Measurements from ENCODE around the gene KIF17.

DNA sequence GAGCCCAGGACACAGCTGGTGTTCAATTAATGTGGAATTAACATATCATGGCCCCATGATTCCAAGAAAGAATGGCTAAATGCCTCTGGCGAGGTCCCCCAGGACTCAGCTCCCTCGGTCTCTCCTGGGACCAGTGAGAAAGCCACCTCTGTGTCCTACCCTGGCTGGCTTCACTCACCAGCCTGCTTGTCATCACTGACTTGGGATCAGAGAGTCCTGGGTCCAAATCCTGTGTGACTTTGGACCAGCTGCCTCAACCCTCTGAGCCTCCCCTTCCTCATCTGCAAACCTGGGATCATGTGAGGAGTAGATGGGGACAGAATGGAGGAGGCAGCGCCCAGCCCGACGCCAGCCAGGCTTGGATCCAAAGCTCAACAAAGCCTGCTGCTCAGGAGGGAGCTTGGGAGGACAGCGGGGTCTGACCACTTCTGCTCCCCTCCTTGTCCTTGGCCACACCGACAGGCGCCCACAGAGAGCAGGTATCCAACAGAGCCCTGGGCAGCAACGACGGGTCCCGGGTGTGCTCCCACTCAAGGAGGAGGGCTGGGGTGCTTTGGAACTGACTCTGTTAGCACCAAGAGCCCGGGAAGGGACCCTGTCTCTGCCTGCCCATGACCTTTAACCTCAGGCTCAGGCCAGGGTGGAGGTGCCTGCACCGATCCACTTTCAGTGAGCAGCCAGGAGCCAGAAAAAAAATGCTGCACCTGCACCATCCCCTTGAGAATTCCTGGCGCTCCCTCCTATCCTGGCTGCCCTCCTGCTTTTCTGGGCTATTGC, 11.5 kb upstream of the KIF17 start:
- no peak for TF ChIP-seq EGR1 (IDR thresholded peaks at IDR 0.05; ENCODE audit: borderline replicate concordance, low read depth, low read length)
- TF ChIP-seq, protein P1, sequence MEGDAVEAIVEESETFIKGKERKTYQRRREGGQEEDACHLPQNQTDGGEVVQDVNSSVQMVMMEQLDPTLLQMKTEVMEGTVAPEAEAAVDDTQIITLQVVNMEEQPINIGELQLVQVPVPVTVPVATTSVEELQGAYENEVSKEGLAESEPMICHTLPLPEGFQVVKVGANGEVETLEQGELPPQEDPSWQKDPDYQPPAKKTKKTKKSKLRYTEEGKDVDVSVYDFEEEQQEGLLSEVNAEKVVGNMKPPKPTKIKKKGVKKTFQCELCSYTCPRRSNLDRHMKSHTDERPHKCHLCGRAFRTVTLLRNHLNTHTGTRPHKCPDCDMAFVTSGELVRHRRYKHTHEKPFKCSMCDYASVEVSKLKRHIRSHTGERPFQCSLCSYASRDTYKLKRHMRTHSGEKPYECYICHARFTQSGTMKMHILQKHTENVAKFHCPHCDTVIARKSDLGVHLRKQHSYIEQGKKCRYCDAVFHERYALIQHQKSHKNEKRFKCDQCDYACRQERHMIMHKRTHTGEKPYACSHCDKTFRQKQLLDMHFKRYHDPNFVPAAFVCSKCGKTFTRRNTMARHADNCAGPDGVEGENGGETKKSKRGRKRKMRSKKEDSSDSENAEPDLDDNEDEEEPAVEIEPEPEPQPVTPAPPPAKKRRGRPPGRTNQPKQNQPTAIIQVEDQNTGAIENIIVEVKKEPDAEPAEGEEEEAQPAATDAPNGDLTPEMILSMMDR (IDR thresholded peaks at IDR 0.05; ENCODE audit: control extremely low read depth in 1 of 3, insufficient read depth in 1 of 3, low read depth in 1 of 3, low read length in 3 of 3), result no peak
- TF ChIP-seq POLR2A (IDR thresholded peaks at IDR 0.05; ENCODE audit: control extremely low read depth in 1 of 2, low read depth in 2 of 2, low read length in 2 of 2), result no peak
- no peak for TF ChIP-seq EZH2 (IDR thresholded peaks at IDR 0.05; ENCODE audit: low read depth, low read length, severe bottlenecking)
- TF ChIP-seq EP300 (IDR thresholded peaks at IDR 0.05; ENCODE audit: borderline replicate concordance in 1 of 2, low read depth in 2 of 2, low read length in 2 of 2), result no peak
- TF ChIP-seq, protein P2, sequence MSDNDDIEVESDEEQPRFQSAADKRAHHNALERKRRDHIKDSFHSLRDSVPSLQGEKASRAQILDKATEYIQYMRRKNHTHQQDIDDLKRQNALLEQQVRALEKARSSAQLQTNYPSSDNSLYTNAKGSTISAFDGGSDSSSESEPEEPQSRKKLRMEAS (IDR thresholded peaks at IDR 0.05), result no peak
- no peak for TF ChIP-seq CBX5 (IDR thresholded peaks at IDR 0.05; ENCODE audit: low read depth, low read length)
- no peak for TF ChIP-seq TEAD4 (IDR thresholded peaks at IDR 0.05; ENCODE audit: low read depth, low read length)
- no peak for TF ChIP-seq TCF12 (IDR thresholded peaks at IDR 0.05; ENCODE audit: low read depth, low read length)
- TF ChIP-seq JUND (IDR thresholded peaks at IDR 0.05; ENCODE audit: low read length), result no peak
